AG04450 (cell line): ENCODE measurements around the gene NELFCD. TPM values are rescaled to one million over a fixed set of nuclear protein-coding genes. Genes with fewer than 3 reads are reported as not detected.

ENCODE experiments used
- CTCF ChIA-PET: fragments of 300-600, 350-600 bp; formaldehyde crosslinking; extraction: SDS; loops from one replicate; lab custom pipeline; 2022; ENCODE audit warnings: antibody characterized with exemption, inconsistent platforms; lab: Charles Lee
- POLR2A ChIA-PET: fragments of 350-600 bp; formaldehyde crosslinking; extraction: SDS; loops from one replicate; lab custom pipeline; 2021; ENCODE audit warnings: antibody characterized with exemption, inconsistent platforms; lab: Yijun Ruan, JAX
- DNase-seq: peaks from one replicate; pipeline ENCODE4 v3.0.0-alpha.2; 2011; ENCODE audit warnings: low read depth, low spot score
- H3K27ac ChIP-seq: one replicate; pipeline ENCODE4 v1.5.1; 2012; ENCODE audit warnings: low read depth, low read length, control low read depth
- H3K27me3 ChIP-seq: one replicate; pipeline ENCODE4 v1.6.0; 2012; ENCODE audit warnings: low read length; ENCODE audit not compliant: control insufficient read depth, insufficient read depth
- H3K4me3 ChIP-seq: 2 replicates; pipeline ENCODE4 v1.5.1; 2011; ENCODE audit warnings: mild to moderate bottlenecking, low read depth, low read length, control low read depth
- H3K9me3 ChIP-seq: 2 replicates; pipeline ENCODE4 v1.5.1; 2012; ENCODE audit warnings: low read length; ENCODE audit not compliant: control insufficient read depth, insufficient read depth
- CTCF ChIP-seq: IDR thresholded peaks from 2 replicates; pipeline ENCODE4 v1.5.1; 2011; ENCODE audit warnings: low read depth, low read length, control low read depth, inconsistent platforms
- polyA plus RNA-seq: library from polyadenylated mRNA; depleted of rRNA; stranded (reverse); fragments of >200 nt; gene quantifications from 2 replicates; pipeline ENCODE4 v1.2.3, GENCODE V29; 2011

The NELFCD gene
- polyA plus RNA-seq, 1 experiment: 79.9 TPM

GRCh38 chr20:59013959-59014608 lies 33.0 kb downstream of the NELFCD start:
- POLR2A ChIA-PET: no interaction called here
- H3K4me3 ChIP-seq: no peak overlapping the region
- DNase-seq: peak; percentile 24

GRCh38 chr20:59014680-59015389 lies 33.8 kb downstream of the NELFCD start:
- ChIA-PET CTCF (interaction anchor here (0.8 kb wide), 1 partner anchor 145 kb away, joined by 3 read pairs; no protein-coding TSS in a partner anchor), POLR2A (no interaction called here)
- no peak for DNase-seq
- Histone ChIP-seq H3K4me3 (no peak overlapping the region), H3K27me3 (no peaks in the 10 kb centered on the region), H3K27ac (no peak overlapping the region), H3K9me3 (no peaks in the 10 kb centered on the region)
- no peak for TF ChIP-seq CTCF

More at GRCh38 chr20:59013959-59014608, 33.0 kb downstream of the NELFCD start:
- CTCF ChIA-PET: interaction anchor here (0.8 kb wide), 1 partner anchor 144 kb away, joined by 3 read pairs; no protein-coding TSS in a partner anchor
- no peak for TF ChIP-seq CTCF
- no peaks in the 10 kb centered on the region for H3K9me3 ChIP-seq
- no peaks in the 10 kb centered on the region for H3K27me3 ChIP-seq
- H3K27ac ChIP-seq: peak overlapping the region; percentile 31

GRCh38 chr20:59015411-59015810 lies 34.4 kb downstream of the NELFCD start:
- no peak for TF ChIP-seq CTCF
- Histone ChIP-seq H3K4me3 (no peak overlapping the region), H3K27ac (no peak overlapping the region), H3K27me3 (no peaks in the 10 kb centered on the region), H3K9me3 (no peaks in the 10 kb centered on the region)
- ChIA-PET POLR2A (no interaction called here), CTCF (no interaction called here)
- DNase-seq: no peak

GRCh38 chr20:59015812-59016711 lies 35.0 kb downstream of the NELFCD start:
- no peak for DNase-seq
- ChIA-PET CTCF (no interaction called here), POLR2A (no interaction called here)
- no peak for TF ChIP-seq CTCF
- Histone ChIP-seq H3K27ac (no peak overlapping the region), H3K9me3 (no peaks in the 10 kb centered on the region), H3K27me3 (no peaks in the 10 kb centered on the region), H3K4me3 (no peak overlapping the region)
